ENCODE data around the gene TFAP2B.

The TFAP2B gene

DNA sequence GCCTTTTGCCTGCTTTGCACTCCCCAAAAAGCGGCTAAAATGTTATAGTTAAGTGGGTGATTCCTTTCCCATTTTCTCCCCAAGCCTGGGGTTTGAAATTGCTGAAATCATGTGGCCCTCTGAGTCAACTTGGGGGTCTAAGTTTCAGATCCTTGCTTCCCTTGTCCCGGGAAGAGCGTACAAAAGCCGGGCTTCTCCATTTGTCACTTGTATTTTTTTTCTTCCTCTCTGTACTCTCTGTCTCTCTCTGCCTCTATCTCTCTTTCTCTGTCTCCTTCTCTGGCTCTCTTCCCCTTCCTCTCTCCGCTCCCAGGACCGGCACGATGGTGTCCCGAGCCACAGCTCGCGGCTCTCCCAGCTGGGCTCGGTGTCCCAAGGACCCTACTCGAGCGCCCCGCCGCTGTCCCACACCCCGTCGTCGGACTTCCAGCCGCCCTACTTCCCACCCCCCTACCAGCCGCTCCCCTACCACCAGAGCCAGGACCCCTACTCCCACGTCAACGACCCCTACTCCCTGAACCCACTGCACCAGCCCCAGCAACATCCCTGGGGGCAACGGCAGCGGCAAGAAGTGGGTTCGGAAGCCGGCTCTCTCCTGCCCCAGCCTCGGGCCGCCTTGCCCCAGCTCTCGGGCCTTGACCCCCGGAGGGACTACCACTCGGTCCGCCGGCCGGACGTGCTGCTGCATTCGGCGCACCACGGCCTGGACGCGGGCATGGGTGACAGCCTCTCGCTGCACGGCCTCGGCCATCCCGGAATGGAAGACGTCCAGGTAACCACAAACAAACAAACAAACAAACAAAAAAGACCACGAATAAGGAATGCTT is 4.6 kb downstream of the TFAP2B start:
- DNase-seq (ENCODE audit: low read depth), result no peak
- H3K4me3 ChIP-seq (ENCODE audit: low read depth, low read length), result no peak overlapping the region

DNA sequence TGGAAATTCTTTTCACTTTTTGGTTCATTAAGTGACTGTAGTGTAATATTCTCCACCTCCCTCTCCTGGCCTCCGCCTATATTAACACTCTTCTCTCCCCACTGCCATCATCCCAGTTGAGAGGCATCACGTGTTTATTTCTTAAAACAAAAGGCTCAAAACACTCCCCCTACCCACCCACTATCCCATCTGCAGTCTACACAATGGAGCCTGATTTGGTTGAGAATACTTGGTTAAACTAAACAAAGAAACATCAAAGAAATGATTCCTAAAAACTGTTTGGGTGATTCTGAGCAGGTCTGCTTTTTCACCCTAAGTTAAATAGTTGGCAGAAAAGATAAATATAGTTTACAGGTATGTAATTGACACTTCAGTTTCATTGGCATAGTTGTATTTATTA is 5.9 kb downstream of the TFAP2B start:
- H3K4me3 ChIP-seq (ENCODE audit: low read depth, low read length), result no peak overlapping the region
- DNase-seq (ENCODE audit: low read depth), result no peak

GRCh38 chr6:50825375-50826036 is 6.8 kb downstream of the TFAP2B start:
- no peak for DNase-seq (ENCODE audit: low read depth)
- H3K4me3 ChIP-seq (ENCODE audit: low read depth, low read length), result no peak overlapping the region

- no peak for DNase-seq (ENCODE audit: low read depth)
- H3K4me3 ChIP-seq (ENCODE audit: low read depth, low read length), result no peak overlapping the region
Measured at GRCh38 chr6:50826037-50826761, 7.5 kb downstream of the TFAP2B start.

GRCh38 chr6:50826803-50827202 is 8.1 kb downstream of the TFAP2B start:
- no peak overlapping the region for H3K4me3 ChIP-seq (ENCODE audit: low read depth, low read length)
- no peak for DNase-seq (ENCODE audit: low read depth)

DNA sequence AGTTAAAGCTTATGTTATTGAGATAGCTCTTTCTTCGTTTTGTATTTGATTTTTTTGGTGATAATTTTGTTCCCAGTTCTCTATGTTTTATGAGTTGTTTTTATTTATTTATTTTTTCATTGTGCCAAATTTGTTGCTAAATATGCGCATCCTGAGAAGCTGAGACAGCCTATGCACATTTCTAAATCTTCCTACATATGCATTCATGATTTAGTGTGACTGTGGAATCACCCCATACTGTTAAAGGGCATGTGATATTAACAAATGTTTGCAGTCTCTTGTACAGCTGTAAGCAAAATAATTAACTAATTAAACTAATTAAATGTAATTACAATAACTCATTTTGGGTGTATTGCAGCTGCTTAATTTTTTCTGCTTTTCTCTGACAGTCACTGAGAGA is 10.4 kb downstream of the TFAP2B start:
- no peak for DNase-seq (ENCODE audit: low read depth)
- no peak overlapping the region for H3K4me3 ChIP-seq (ENCODE audit: low read depth, low read length)

DNA sequence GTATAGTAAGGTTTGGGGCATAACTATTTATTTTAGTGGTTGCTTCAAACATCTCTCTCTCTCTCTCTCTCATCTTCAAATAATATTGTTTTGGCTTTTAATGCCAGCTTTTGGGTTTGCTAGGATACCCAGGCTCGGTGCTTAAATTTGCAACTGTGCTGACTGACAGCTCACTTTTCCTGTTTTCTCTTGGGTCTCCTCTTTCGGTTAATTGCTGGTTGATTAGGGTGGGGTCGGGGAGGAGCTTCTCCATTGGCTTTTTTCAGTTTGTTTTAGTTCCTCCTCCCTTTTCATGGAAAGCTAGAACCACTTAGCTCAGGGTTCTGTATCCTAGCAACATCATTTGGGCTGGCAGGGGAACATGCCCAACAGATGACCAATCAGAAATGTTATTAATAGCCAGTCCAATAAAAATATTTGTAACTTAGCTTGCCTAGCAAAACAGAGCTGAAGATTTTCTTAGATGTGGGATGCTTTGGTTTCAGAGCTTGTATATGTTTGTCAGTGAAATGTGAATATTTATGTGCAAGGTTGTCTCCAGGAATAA is 11.3 kb downstream of the TFAP2B start:
- no peak for DNase-seq (ENCODE audit: low read depth)
- H3K4me3 ChIP-seq (ENCODE audit: low read depth, low read length), result no peak overlapping the region

GRCh38 chr6:50831186-50831585 is 12.5 kb downstream of the TFAP2B start:
- H3K4me3 ChIP-seq (ENCODE audit: low read depth, low read length), result no peak overlapping the region
- no peak for DNase-seq (ENCODE audit: low read depth)

GRCh38 chr6:50832912-50833311 is 14.2 kb downstream of the TFAP2B start:
- no peak overlapping the region for H3K4me3 ChIP-seq (ENCODE audit: low read depth, low read length)
- DNase-seq (ENCODE audit: low read depth), result no peak

DNA sequence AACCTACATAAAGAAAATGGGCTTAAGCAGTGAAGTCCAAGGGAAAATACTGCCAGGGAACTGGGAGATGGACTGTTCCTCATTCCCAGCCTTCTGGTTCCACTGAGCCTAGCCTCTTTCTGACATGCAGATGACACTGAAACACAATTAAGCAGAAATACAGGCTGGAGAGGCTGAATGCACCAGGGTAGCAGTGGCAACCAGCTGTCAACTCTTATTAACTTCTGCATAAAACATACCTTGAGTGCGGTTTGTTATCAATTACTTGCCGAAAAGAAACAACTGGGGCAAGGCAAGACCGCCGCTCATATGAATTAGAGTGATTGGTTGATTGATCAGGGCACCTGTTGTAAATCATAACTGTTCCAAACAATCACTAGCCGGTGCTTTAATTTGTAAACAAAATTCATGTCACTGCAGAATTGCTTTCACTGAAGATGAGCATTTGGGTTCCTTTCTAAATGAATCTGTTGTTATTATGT is 16.3 kb downstream of the TFAP2B start:
- no peak overlapping the region for H3K4me3 ChIP-seq (ENCODE audit: low read depth, low read length)
- DNase-seq (ENCODE audit: low read depth), result no peak

DNA sequence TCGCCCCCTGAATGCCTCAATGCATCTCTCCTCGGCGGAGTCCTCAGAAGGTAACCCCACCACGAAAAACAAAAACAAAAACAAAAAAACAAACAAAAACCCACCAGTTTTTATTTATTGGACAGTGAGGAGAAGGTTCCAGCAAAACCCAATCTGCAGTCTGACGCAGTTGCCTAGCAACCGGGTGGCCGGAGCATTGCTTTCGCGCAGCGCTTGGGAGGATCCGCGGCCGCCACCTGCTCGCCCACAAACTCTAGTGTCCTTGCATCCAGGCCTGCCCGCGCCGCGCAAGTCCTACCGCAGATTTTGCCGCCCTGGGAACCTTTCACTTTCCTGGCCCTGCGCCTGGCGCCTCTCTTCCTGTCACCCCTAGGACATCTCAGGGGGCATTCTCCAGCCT is 17.6 kb downstream of the TFAP2B start:
- no peak overlapping the region for H3K4me3 ChIP-seq (ENCODE audit: low read depth, low read length)
- DNase-seq (ENCODE audit: low read depth), result no peak

DNA sequence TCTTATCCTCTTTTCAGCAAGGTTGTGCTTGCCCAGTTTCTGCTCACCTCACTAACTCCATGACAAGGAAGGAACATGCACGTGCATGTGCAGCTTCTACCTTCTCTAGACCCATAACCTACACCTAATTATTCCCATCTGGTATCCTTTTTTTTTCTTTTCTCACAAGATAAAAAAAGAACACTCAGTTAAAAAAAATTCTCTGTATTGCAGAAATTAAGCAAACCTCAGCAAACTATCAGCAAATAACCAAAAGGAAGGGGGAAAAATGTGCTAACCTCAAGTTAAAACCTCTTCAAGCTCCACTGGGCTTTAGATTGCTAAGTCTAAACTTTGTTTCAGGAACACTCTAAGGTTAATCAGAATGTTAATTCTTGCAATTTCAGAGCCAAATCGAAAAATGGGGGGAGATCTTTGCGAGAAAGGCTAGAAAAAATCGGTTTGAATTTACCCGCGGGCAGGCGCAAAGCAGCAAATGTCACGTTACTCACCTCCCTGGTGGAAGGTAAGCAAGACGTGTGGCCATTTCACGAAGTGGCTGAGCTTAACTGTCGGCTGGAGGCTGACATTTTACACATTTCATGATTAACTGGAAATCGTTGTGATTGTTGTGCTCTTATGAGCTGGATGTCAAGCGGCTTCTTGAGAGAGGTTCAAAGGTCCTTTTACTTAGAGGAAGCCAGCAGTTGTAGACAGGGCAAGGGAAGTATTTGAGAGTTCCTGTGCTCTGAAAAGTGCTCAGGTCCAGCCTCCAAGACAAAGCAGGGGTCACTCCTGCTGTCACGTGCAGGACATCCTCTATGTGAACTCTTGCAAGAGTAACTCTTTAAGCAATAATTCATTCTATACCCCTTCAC is 19.1 kb downstream of the TFAP2B start:
- no peak overlapping the region for H3K4me3 ChIP-seq (ENCODE audit: low read depth, low read length)
- no peak for DNase-seq (ENCODE audit: low read depth)

DNA sequence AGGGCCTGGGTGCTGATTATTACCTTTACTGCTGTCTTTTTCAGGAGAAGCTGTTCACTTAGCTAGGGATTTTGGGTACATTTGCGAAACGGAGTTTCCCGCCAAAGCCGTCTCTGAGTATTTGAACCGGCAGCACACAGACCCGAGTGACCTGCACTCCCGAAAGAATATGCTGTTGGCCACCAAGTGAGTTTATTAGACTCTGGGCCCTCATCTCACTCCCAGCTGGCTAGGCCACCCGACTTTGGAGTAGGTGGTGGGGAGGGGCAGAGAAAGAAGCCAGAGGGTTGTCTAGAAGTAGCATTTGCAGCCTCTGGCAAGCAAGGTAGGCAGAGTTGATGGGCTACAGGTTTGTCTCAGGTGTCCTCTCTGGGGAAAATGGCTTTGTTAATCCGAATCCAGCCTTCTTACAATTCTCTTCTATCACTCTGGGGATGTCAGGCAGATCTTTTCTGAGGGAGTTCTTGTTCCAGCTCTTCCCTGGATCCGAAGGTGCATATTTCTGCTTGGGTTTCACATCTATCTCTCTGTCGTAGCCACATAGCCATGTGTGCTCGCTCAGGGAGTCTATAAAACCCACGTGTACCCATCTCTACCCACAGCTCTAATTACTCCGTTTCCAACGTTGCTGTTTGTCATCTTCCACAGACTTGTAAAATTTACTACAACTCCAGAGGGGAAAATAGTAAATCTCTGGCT is 21.6 kb downstream of the TFAP2B start:
- DNase-seq (ENCODE audit: low read depth), result no peak
- H3K4me3 ChIP-seq (ENCODE audit: low read depth, low read length), result no peak overlapping the region

- no peak for DNase-seq (ENCODE audit: low read depth)
- H3K4me3 ChIP-seq (ENCODE audit: low read depth, low read length), result no peak overlapping the region
Measured at GRCh38 chr6:50840811-50841192, 22.1 kb downstream of the TFAP2B start.

- H3K4me3 ChIP-seq (ENCODE audit: low read depth, low read length), result no peak overlapping the region
- no peak for DNase-seq (ENCODE audit: low read depth)
Measured at GRCh38 chr6:50842446-50842845, 23.8 kb downstream of the TFAP2B start.

DNA sequence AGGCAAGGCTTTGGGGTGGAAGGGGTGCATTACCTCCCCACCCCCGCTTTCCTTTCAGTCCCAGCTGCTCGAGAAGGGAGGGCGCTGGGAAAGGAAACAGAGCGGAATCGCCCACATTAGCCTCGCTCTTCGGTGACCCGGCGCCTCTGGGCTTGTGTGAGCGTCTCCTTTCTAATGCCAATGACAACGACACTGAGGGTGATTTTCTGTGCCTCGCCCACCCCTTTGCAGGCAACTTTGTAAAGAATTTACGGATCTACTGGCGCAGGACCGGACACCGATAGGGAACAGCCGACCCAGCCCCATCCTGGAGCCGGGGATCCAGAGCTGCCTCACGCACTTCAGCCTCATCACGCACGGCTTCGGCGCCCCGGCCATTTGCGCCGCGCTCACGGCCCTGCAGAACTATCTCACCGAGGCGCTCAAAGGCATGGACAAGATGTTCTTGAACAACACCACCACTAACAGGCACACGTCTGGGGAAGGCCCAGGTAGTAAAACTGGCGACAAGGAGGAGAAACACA is 24.3 kb downstream of the TFAP2B start:
- H3K4me3 ChIP-seq (ENCODE audit: low read depth, low read length), result no peak overlapping the region
- DNase-seq (ENCODE audit: low read depth), result no peak

- no peak overlapping the region for H3K4me3 ChIP-seq (ENCODE audit: low read depth, low read length)
Measured at GRCh38 chr6:50843842-50844241, 25.2 kb downstream of the TFAP2B start.

GRCh38 chr6:50845499-50846143 is 26.9 kb downstream of the TFAP2B start:
- no peak overlapping the region for H3K4me3 ChIP-seq (ENCODE audit: low read depth, low read length)
- no peak for DNase-seq (ENCODE audit: low read depth)

More at GRCh38 chr6:50843842-50844241, 25.2 kb downstream of the TFAP2B start:
- DNase-seq (ENCODE audit: low read depth), result no peak
